SK-N-SH (cell line): ENCODE measurements around the gene TMEM214. TPM values are rescaled to one million over a fixed set of nuclear protein-coding genes. Genes with fewer than 3 reads are reported as not detected.

Experiments
- CTCF ChIA-PET: fragments of 300-600, 350-600 bp; formaldehyde crosslinking; extraction: SDS; loops from one replicate; lab custom pipeline; 2021; lab: Yijun Ruan, JAX
- POLR2A ChIA-PET: fragments of 350-600 bp; sonication (Branson Sonifier 250); formaldehyde crosslinking; extraction: SDS; loops from one replicate; lab custom pipeline; 2020; ENCODE audit warnings: antibody characterized with exemption, inconsistent platforms; lab: Yijun Ruan, JAX
- DNase-seq: peaks from one replicate; pipeline ENCODE4 v3.0.0; 2012
- H2AFZ ChIP-seq: fragments of 200-600 bp; sonication (generic); 2 replicates; pipeline ENCODE4 v1.8.1; 2016; ENCODE audit warnings: antibody characterized with exemption, mild to moderate bottlenecking, low read depth
- H3F3A ChIP-seq: fragments of 200-600 bp; sonication (generic); replicated peaks from 2 replicates; pipeline ENCODE3; 2016; ENCODE audit warnings: antibody characterized with exemption, mild to moderate bottlenecking; ENCODE audit not compliant: insufficient read depth
- H3K27ac ChIP-seq, 2 experiments: fragments of 200-500 bp in 1 of 2; fragments of 200-600 bp in 1 of 2; sonication (Bioruptor generic) in 1 of 2; sonication (generic), shearing (Covaris generic) in 1 of 2; 2 replicates each; pipeline versions ENCODE4 v1.5.1 to v1.6.1; 2014 to 2016; ENCODE audit warnings: low read depth in 2 of 2, inconsistent platforms in 1 of 2, low read length in 1 of 2, mild to moderate bottlenecking in 1 of 2, mixed read lengths in 1 of 2
- H3K27me3 ChIP-seq: fragments of 200-600 bp; sonication (generic), shearing (Covaris generic); 2 replicates; pipeline ENCODE4 v1.6.1; 2016; ENCODE audit warnings: mixed run types; ENCODE audit not compliant: insufficient read depth
- H3K36me3 ChIP-seq, 2 experiments: fragments of 200-500 bp in 1 of 2; fragments of 200-600 bp in 1 of 2; sonication (Bioruptor generic) in 1 of 2; sonication (generic) in 1 of 2; replicated peaks in 1 of 2; 2 replicates each; pipeline versions ENCODE3 to v1.5.1; 2014 to 2016; ENCODE audit warnings: low read length in 1 of 2, mild to moderate bottlenecking in 1 of 2; ENCODE audit not compliant: insufficient read depth in 2 of 2, control insufficient read depth in 1 of 2
- H3K4me1 ChIP-seq, 2 experiments: fragments of 200-500 bp in 1 of 2; fragments of 200-600 bp in 1 of 2; sonication (Bioruptor generic) in 1 of 2; sonication (generic), shearing (Covaris generic) in 1 of 2; 2 replicates each; pipeline versions ENCODE4 v1.5.1 to v1.6.1; 2014 to 2016; ENCODE audit warnings: low read depth in 1 of 2, low read length in 1 of 2, mixed run types in 1 of 2; ENCODE audit not compliant: insufficient read depth in 2 of 2, control insufficient read depth in 1 of 2
- H3K4me2 ChIP-seq: fragments of 200-600 bp; sonication (generic), shearing (Covaris generic); 2 replicates; pipeline ENCODE4 v1.6.1; 2017; ENCODE audit warnings: mixed run types
- H3K4me3 ChIP-seq, 2 experiments: fragments of 200-500 bp in 1 of 2; fragments of 200-600 bp in 1 of 2; sonication (Bioruptor generic) in 1 of 2; sonication (generic), shearing (Covaris generic) in 1 of 2; 2 replicates each; pipeline versions ENCODE4 v1.5.1 to v1.8.1; 2014 to 2016; ENCODE audit warnings: low read depth in 2 of 2, inconsistent platforms in 1 of 2, low read length in 1 of 2, mild to moderate bottlenecking in 1 of 2, mixed read lengths in 1 of 2, moderate library complexity in 1 of 2
- H3K79me2 ChIP-seq: fragments of 200-600 bp; sonication (generic); 2 replicates; pipeline ENCODE4 v1.8.1; 2017; ENCODE audit warnings: mild to moderate bottlenecking; ENCODE audit not compliant: insufficient read depth
- H3K9ac ChIP-seq: fragments of 200-600 bp; sonication (generic); 2 replicates; pipeline ENCODE4 v1.6.1; 2017; ENCODE audit warnings: mixed run types
- H3K9me2 ChIP-seq: fragments of 200-600 bp; sonication (generic); 2 replicates; pipeline ENCODE4 v1.6.1; 2017; ENCODE audit warnings: mixed run types
- H3K9me3 ChIP-seq: fragments of 200-600 bp; sonication (generic); 2 replicates; pipeline ENCODE4 v1.6.1; 2017; ENCODE audit warnings: mixed run types, mild to moderate bottlenecking, moderate library complexity
- H4K20me1 ChIP-seq: fragments of 200-600 bp; sonication (generic); 2 replicates; pipeline ENCODE4 v1.6.1; 2017; ENCODE audit warnings: mild to moderate bottlenecking, mixed run types; ENCODE audit not compliant: insufficient read depth
- CHD2 ChIP-seq: fragments of 150-350 bp; IDR thresholded peaks from 2 replicates; pipeline ENCODE4 v1.6.1; 2018; ENCODE audit warnings: low read length; ENCODE audit not compliant: partially characterized antibody
- EP300 ChIP-seq, 2 experiments: IDR thresholded peaks; 2 replicates each; pipeline versions ENCODE4 v1.4.0 to v1.6.1; 2012; ENCODE audit warnings: borderline replicate concordance in 1 of 2, low read depth in 1 of 2, low read length in 1 of 2
- GABPA ChIP-seq: IDR thresholded peaks from 2 replicates; pipeline ENCODE4 v1.4.0; 2012; ENCODE audit warnings: low read depth, mild to moderate bottlenecking
- GATA2 ChIP-seq: sonication (generic); formaldehyde crosslinking; IDR thresholded peaks from 2 replicates; pipeline ENCODE4 v1.5.0; 2020; ENCODE audit warnings: mild to moderate bottlenecking, missing genetic modification reagents
- MEF2A ChIP-seq: IDR thresholded peaks from 2 replicates; pipeline ENCODE4 v1.4.0; 2012; ENCODE audit warnings: low read depth, borderline replicate concordance
- MXI1 ChIP-seq: IDR thresholded peaks from 2 replicates; pipeline ENCODE4 v1.6.1; 2012; ENCODE audit warnings: mild to moderate bottlenecking, low read depth, low read length, improper control_type of control experiment
- NFIC ChIP-seq: IDR thresholded peaks from 2 replicates; pipeline ENCODE4 v1.4.0; 2012; ENCODE audit warnings: borderline replicate concordance
- RAD21 ChIP-seq: IDR thresholded peaks from 2 replicates; pipeline ENCODE4 v1.6.1; 2012; ENCODE audit warnings: mild to moderate bottlenecking, low read length
- SIN3A ChIP-seq: IDR thresholded peaks from 2 replicates; pipeline ENCODE4 v1.6.1; 2012; ENCODE audit warnings: low read depth, mild to moderate bottlenecking, low read length, moderate library complexity, borderline replicate concordance
- TAF1 ChIP-seq: IDR thresholded peaks from 2 replicates; pipeline ENCODE4 v1.6.1; 2012; ENCODE audit warnings: low read depth, mild to moderate bottlenecking, low read length, moderate library complexity, borderline replicate concordance
- TCF12 ChIP-seq: IDR thresholded peaks from 2 replicates; pipeline ENCODE4 v1.4.0; 2012
- YY1 ChIP-seq: IDR thresholded peaks from 2 replicates; pipeline ENCODE4 v1.4.0; 2012; ENCODE audit warnings: low read depth, mild to moderate bottlenecking
- WGBS: methylation state at CpG from one replicate; pipeline ENCODE4 v1.1.6; 2017; ENCODE audit warnings: low lambda C conversion rate; 5-methylcytosine and 5-hydroxymethylcytosine counted together
- polyA plus RNA-seq, 3 experiments: library from polyadenylated mRNA; depleted of rRNA; stranded (reverse); fragments of >200 nt; gene quantifications; 2 replicates each; pipeline ENCODE4 v1.2.3, GENCODE V29; 2012
- TF ChIP-seq, protein P1 (sequence below): IDR thresholded peaks from 2 replicates; pipeline ENCODE4 v1.4.0; 2012; ENCODE audit warnings: low read depth, borderline replicate concordance
- TF ChIP-seq, protein P2 (sequence below): IDR thresholded peaks from 2 replicates; pipeline ENCODE4 v1.4.0; 2012; ENCODE audit warnings: low read depth, borderline replicate concordance
- TF ChIP-seq, protein P3 (sequence below): fragments of 150-350 bp; IDR thresholded peaks from 2 replicates; pipeline ENCODE4 v1.6.1; 2017; ENCODE audit warnings: antibody characterized with exemption, low read length, low read depth, borderline replicate concordance
- TF ChIP-seq, protein P4 (sequence below): IDR thresholded peaks from 2 replicates; pipeline ENCODE4 v1.6.1; 2012; ENCODE audit warnings: mild to moderate bottlenecking, low read depth, low read length, moderate library complexity

Gene TMEM214
- polyA plus RNA-seq, 1 of the 3 experiments (the other 2 are of a cell fraction): 69.4 TPM

DNA sequence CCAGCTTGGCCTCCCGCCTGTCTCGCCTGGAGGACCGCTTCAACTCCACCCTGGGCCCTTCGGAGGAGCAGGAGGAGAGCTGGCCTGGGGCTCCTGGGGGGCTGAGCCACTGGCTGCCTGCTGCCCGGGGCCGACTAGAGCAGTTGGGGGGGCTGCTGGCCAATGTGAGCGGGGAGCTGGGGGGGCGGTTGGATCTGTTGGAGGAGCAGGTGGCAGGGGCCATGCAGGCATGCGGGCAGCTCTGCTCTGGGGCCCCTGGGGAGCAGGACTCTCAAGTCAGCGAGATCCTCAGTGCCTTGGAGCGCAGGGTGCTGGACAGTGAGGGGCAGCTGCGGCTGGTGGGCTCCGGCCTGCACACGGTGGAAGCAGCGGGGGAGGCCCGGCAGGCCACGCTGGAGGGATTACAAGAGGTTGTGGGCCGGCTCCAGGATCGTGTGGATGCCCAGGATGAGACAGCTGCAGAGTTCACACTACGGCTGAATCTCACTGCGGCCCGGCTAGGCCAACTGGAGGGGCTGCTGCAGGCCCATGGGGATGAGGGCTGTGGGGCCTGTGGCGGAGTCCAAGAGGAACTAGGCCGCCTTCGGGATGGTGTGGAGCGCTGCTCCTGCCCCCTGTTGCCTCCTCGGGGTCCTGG is 50.1 kb downstream of the TMEM214 start:
- no peak overlapping the region for H3K4me3 ChIP-seq
- no peak for DNase-seq
- no peak overlapping the region for H2AFZ ChIP-seq
- 87% methylated on average over 8 of the region's 27 CpGs for WGBS
- peaks cover 16% of the 10 kb centered on the region; the same call in 1 of the 2 replicates for H4K20me1 ChIP-seq
- TF ChIP-seq, protein P1, sequence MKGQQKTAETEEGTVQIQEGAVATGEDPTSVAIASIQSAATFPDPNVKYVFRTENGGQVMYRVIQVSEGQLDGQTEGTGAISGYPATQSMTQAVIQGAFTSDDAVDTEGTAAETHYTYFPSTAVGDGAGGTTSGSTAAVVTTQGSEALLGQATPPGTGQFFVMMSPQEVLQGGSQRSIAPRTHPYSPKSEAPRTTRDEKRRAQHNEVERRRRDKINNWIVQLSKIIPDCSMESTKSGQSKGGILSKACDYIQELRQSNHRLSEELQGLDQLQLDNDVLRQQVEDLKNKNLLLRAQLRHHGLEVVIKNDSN: no peak
- TF ChIP-seq GABPA (no peak), CHD2 (no peak), EP300 (IDR thresholded peaks at IDR 0.05; ENCODE audit: borderline replicate concordance in 1 of 2, low read depth in 1 of 2, low read length in 1 of 2) (no peak), RAD21 (no peak), SIN3A (no peak), TCF12 (no peak), MXI1 (no peak), GATA2 (no peak), YY1 (no peak), NFIC (no peak), TAF1 (no peak), MEF2A (no peak)
- TF ChIP-seq, protein P2, sequence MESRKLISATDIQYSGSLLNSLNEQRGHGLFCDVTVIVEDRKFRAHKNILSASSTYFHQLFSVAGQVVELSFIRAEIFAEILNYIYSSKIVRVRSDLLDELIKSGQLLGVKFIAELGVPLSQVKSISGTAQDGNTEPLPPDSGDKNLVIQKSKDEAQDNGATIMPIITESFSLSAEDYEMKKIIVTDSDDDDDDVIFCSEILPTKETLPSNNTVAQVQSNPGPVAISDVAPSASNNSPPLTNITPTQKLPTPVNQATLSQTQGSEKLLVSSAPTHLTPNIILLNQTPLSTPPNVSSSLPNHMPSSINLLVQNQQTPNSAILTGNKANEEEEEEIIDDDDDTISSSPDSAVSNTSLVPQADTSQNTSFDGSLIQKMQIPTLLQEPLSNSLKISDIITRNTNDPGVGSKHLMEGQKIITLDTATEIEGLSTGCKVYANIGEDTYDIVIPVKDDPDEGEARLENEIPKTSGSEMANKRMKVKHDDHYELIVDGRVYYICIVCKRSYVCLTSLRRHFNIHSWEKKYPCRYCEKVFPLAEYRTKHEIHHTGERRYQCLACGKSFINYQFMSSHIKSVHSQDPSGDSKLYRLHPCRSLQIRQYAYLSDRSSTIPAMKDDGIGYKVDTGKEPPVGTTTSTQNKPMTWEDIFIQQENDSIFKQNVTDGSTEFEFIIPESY: no peak
- TF ChIP-seq, protein P3, sequence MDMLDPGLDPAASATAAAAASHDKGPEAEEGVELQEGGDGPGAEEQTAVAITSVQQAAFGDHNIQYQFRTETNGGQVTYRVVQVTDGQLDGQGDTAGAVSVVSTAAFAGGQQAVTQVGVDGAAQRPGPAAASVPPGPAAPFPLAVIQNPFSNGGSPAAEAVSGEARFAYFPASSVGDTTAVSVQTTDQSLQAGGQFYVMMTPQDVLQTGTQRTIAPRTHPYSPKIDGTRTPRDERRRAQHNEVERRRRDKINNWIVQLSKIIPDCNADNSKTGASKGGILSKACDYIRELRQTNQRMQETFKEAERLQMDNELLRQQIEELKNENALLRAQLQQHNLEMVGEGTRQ: no peak
- TF ChIP-seq, protein P4, sequence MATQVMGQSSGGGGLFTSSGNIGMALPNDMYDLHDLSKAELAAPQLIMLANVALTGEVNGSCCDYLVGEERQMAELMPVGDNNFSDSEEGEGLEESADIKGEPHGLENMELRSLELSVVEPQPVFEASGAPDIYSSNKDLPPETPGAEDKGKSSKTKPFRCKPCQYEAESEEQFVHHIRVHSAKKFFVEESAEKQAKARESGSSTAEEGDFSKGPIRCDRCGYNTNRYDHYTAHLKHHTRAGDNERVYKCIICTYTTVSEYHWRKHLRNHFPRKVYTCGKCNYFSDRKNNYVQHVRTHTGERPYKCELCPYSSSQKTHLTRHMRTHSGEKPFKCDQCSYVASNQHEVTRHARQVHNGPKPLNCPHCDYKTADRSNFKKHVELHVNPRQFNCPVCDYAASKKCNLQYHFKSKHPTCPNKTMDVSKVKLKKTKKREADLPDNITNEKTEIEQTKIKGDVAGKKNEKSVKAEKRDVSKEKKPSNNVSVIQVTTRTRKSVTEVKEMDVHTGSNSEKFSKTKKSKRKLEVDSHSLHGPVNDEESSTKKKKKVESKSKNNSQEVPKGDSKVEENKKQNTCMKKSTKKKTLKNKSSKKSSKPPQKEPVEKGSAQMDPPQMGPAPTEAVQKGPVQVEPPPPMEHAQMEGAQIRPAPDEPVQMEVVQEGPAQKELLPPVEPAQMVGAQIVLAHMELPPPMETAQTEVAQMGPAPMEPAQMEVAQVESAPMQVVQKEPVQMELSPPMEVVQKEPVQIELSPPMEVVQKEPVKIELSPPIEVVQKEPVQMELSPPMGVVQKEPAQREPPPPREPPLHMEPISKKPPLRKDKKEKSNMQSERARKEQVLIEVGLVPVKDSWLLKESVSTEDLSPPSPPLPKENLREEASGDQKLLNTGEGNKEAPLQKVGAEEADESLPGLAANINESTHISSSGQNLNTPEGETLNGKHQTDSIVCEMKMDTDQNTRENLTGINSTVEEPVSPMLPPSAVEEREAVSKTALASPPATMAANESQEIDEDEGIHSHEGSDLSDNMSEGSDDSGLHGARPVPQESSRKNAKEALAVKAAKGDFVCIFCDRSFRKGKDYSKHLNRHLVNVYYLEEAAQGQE: no peak
- ChIA-PET CTCF (interaction anchor here (1.0 to 14.6 kb wide), 8 partner anchors 15 to 237 kb away, joined by 5 to 227 read pairs (median 28); partner anchors contain the start of genes AGBL5 and OST4), POLR2A (interaction anchor here (1.3 to 6.7 kb wide), 4 partner anchors 10 to 32 kb away, joined by 3 to 63 read pairs (median 12); partner anchors contain the start of genes AGBL5 and OST4)
- peaks cover 16 to 38% of the 10 kb centered on the region in 2 experiments for H3K36me3 ChIP-seq
- H3F3A ChIP-seq: peaks cover 11% of the 10 kb centered on the region
- H3K79me2 ChIP-seq: peaks cover 32% of the 10 kb centered on the region
- no peaks in the 10 kb centered on the region for H3K9me3 ChIP-seq
- H3K9ac ChIP-seq: no peak overlapping the region
- no peaks in the 10 kb centered on the region for H3K27me3 ChIP-seq
- no peaks in the 10 kb centered on the region for H3K9me2 ChIP-seq
- H3K4me1 ChIP-seq: peaks cover 20 to 57% of the 10 kb centered on the region in 2 experiments
- H3K27ac ChIP-seq: no peak overlapping the region; a peak in 1 of 4 replicates
- H3K4me2 ChIP-seq: no peak overlapping the region
